GM18499 (cell line): ENCODE results near the gene AOX1.
"Not testable (repeated sequence)": the region's sequence is repeated elsewhere in the genome, so short reads cannot be mapped to it uniquely, and the experiment has no call there.

Experiments used
- ATAC-seq: cut with Tn5 transposase; IDR thresholded peaks from one replicate; pipeline ENCODE4 v1.9.1; 2021; ENCODE audit warnings: moderate number of reproducible peaks; ENCODE audit not compliant: insufficient read depth, unreplicated experiment

Gene AOX1

GRCh38 chr2:200624658-200625057 is 38.8 kb downstream of the AOX1 start:
- no peak for ATAC-seq

GRCh38 chr2:200625282-200625681 is 39.5 kb downstream of the AOX1 start:
- no peak for ATAC-seq

GRCh38 chr2:200625958-200626363 is 40.1 kb downstream of the AOX1 start:
- no peak for ATAC-seq

- ATAC-seq, result no peak
These were observed 41.4 kb downstream of the AOX1 start for GRCh38 chr2:200627110-200627770.

- ATAC-seq, result not testable (repeated sequence)
These were observed 42.6 kb downstream of the AOX1 start for GRCh38 chr2:200628461-200628860.

GRCh38 chr2:200631287-200631686 is 45.5 kb downstream of the AOX1 start:
- no peak for ATAC-seq

GRCh38 chr2:200634231-200634964 is 48.6 kb downstream of the AOX1 start:
- ATAC-seq, result no peak

- ATAC-seq, result no peak
These were observed 49.4 kb downstream of the AOX1 start for GRCh38 chr2:200635251-200635650.

- no peak for ATAC-seq
These were observed 52.1 kb downstream of the AOX1 start for GRCh38 chr2:200637901-200638300.

- no peak for ATAC-seq
These were observed 54.4 kb downstream of the AOX1 start for GRCh38 chr2:200640176-200640575.

GRCh38 chr2:200640901-200641300 is 55.1 kb downstream of the AOX1 start:
- no peak for ATAC-seq

GRCh38 chr2:200648518-200649281 is 62.9 kb downstream of the AOX1 start:
- ATAC-seq, result not testable (repeated sequence)

GRCh38 chr2:200649724-200650123 is 63.9 kb downstream of the AOX1 start:
- no peak for ATAC-seq

- no peak for ATAC-seq
These were observed 64.4 kb downstream of the AOX1 start for GRCh38 chr2:200650195-200650594.

- ATAC-seq, result no peak
These were observed 66.3 kb downstream of the AOX1 start for GRCh38 chr2:200652158-200652557.

- no peak for ATAC-seq
These were observed 67.2 kb downstream of the AOX1 start for GRCh38 chr2:200653021-200653420.

GRCh38 chr2:200654823-200655222 is 69.0 kb downstream of the AOX1 start:
- no peak for ATAC-seq

- ATAC-seq, result no peak
These were observed 70.2 kb downstream of the AOX1 start for GRCh38 chr2:200655918-200656580.

GRCh38 chr2:200658278-200658864 is 72.6 kb downstream of the AOX1 start:
- no peak for ATAC-seq

GRCh38 chr2:200659410-200659809 is 73.6 kb downstream of the AOX1 start:
- no peak for ATAC-seq
